GM12878 (cell line): ENCODE results near the gene TMEM30A. TPM values are rescaled to one million over a fixed set of nuclear protein-coding genes. Genes with fewer than 3 reads are reported as not detected.

Source experiments
- BMI1 ChIP-seq: fragments of 450-650 bp; IDR thresholded peaks from 2 replicates; pipeline ENCODE4 v1.6.1; 2016; ENCODE audit warnings: mild to moderate bottlenecking, moderate library complexity, borderline replicate concordance
- CREB1 ChIP-seq: IDR thresholded peaks from 2 replicates; pipeline ENCODE4 v1.6.1; 2012; ENCODE audit warnings: low read depth, mild to moderate bottlenecking, inconsistent platforms
- EED ChIP-seq: sonication (generic); IDR thresholded peaks from 2 replicates; pipeline ENCODE4 v1.6.1; 2016; ENCODE audit warnings: antibody characterized with exemption, low read depth
- GABPA ChIP-seq: IDR thresholded peaks from 2 replicates; pipeline ENCODE4 v1.6.1; 2014; ENCODE audit warnings: antibody characterized with exemption, low read depth, mild to moderate bottlenecking, inconsistent platforms
- KDM1A ChIP-seq: fragments of 200-600 bp; sonication (generic); IDR thresholded peaks from 2 replicates; pipeline ENCODE4 v1.6.1; 2016; ENCODE audit warnings: borderline replicate concordance
- NFYB ChIP-seq: IDR thresholded peaks from 2 replicates; pipeline ENCODE4 v1.6.1; 2011; ENCODE audit warnings: low read depth, mild to moderate bottlenecking, low read length, improper control_type of control experiment, moderate library complexity; ENCODE audit not compliant: insufficient read depth
- RB1 ChIP-seq: fragments of 450-650 bp; formaldehyde crosslinking; IDR thresholded peaks from 2 replicates; pipeline ENCODE4 v1.6.1; 2017; ENCODE audit warnings: mild to moderate bottlenecking, borderline replicate concordance
- STAT3 ChIP-seq: IDR thresholded peaks from 2 replicates; pipeline ENCODE4 v1.6.1; 2011; ENCODE audit warnings: low read depth, low read length, improper control_type of control experiment
- ZNF217 ChIP-seq: fragments of 450-650 bp; IDR thresholded peaks from 2 replicates; pipeline ENCODE4 v1.6.1; 2017; ENCODE audit warnings: antibody characterized with exemption, mild to moderate bottlenecking
- polyA plus RNA-seq, 11 experiments: library from polyadenylated mRNA; depleted of rRNA in 4 of 11; unstranded in 6 of 11; stranded (reverse) in 5 of 11; fragments of >200 nt; fragmentation: Nextera tagmentation in 4 of 11; fragmentation: Illumina TruSeq in 1 of 11; extraction: Ambion mirVana in 4 of 11; extraction: Trizol in 1 of 11; gene quantifications; 1 replicate in 1 of 11; 2 replicates in 10 of 11; pipeline versions ENCODE4 v1.2.1 to v1.2.3, GENCODE V29; 2011 to 2016; ENCODE audit warnings: inconsistent platforms in 2 of 11, missing spikeins in 2 of 11, low read depth in 1 of 11
- total RNA-seq, 4 experiments: library from RNA; depleted of rRNA in 3 of 4; stranded (reverse); fragments of >200 nt in 3 of 4; fragmentation: Illumina TruSeq in 1 of 4; extraction: Trizol in 1 of 4; gene quantifications; 2 replicates each; pipeline versions ENCODE4 v1.2.1 to v1.2.3, GENCODE V29; 2013 to 2021
- TF ChIP-seq, protein P1 (sequence below): IDR thresholded peaks from 2 replicates; pipeline ENCODE4 v1.6.1; 2012; ENCODE audit warnings: low read depth, low read length, improper control_type of control experiment
- TF ChIP-seq, protein P2 (sequence below): IDR thresholded peaks from 2 replicates; pipeline ENCODE4 v1.6.1; 2012; ENCODE audit warnings: mild to moderate bottlenecking, low read depth, low read length

Gene TMEM30A
- total and polyA plus RNA-seq, 10 of the 15 experiments (the other 5 are each of a cell fraction or from before 2014, with no cell fraction given) = 11.9 to 61.6 (median 43.2) TPM

DNA sequence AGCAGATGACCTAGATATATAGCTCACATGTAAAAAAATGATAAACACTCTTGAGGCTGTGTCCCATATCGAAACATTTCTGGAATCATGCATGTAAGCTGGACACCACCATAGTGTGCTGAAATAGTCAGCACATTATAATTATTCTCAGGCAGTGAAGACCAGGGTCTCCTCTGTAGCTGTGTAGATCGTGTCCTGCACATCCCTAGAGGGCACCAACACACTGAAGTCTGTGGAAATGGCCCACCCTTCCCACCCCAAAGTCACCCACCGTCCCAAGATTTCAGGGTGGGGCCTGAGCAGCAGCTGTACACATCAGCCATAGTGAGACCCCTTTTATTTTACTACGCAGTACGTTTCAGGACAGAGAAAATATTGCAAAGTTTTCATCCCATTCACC lies 21.0 kb upstream of the TMEM30A start (continued):
- TF ChIP-seq STAT3 = no peak
- no peak for TF ChIP-seq GABPA
- no peak for TF ChIP-seq BMI1
- TF ChIP-seq, protein P1, sequence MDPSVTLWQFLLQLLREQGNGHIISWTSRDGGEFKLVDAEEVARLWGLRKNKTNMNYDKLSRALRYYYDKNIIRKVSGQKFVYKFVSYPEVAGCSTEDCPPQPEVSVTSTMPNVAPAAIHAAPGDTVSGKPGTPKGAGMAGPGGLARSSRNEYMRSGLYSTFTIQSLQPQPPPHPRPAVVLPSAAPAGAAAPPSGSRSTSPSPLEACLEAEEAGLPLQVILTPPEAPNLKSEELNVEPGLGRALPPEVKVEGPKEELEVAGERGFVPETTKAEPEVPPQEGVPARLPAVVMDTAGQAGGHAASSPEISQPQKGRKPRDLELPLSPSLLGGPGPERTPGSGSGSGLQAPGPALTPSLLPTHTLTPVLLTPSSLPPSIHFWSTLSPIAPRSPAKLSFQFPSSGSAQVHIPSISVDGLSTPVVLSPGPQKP = no peak
- no peak for TF ChIP-seq CREB1
- TF ChIP-seq KDM1A = no peak
- TF ChIP-seq, protein P2, sequence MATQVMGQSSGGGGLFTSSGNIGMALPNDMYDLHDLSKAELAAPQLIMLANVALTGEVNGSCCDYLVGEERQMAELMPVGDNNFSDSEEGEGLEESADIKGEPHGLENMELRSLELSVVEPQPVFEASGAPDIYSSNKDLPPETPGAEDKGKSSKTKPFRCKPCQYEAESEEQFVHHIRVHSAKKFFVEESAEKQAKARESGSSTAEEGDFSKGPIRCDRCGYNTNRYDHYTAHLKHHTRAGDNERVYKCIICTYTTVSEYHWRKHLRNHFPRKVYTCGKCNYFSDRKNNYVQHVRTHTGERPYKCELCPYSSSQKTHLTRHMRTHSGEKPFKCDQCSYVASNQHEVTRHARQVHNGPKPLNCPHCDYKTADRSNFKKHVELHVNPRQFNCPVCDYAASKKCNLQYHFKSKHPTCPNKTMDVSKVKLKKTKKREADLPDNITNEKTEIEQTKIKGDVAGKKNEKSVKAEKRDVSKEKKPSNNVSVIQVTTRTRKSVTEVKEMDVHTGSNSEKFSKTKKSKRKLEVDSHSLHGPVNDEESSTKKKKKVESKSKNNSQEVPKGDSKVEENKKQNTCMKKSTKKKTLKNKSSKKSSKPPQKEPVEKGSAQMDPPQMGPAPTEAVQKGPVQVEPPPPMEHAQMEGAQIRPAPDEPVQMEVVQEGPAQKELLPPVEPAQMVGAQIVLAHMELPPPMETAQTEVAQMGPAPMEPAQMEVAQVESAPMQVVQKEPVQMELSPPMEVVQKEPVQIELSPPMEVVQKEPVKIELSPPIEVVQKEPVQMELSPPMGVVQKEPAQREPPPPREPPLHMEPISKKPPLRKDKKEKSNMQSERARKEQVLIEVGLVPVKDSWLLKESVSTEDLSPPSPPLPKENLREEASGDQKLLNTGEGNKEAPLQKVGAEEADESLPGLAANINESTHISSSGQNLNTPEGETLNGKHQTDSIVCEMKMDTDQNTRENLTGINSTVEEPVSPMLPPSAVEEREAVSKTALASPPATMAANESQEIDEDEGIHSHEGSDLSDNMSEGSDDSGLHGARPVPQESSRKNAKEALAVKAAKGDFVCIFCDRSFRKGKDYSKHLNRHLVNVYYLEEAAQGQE = no peak
- TF ChIP-seq EED = no peak
- no peak for TF ChIP-seq NFYB
- TF ChIP-seq ZNF217 = no peak
- TF ChIP-seq RB1 = no peak
